Stomach smooth muscle (tissue), 2 donors: ENCODE results near the gene PRCP.

Source experiments
- H3K27ac ChIP-seq: one replicate; pipeline ENCODE4 v1.7.0; 2013; ENCODE audit warnings: mild to moderate bottlenecking, low read length, inconsistent platforms
- H3K27me3 ChIP-seq, 2 donors: one replicate each; pipeline ENCODE4 v1.7.0; 2013; ENCODE audit warnings: low read length in 2 of 2; ENCODE audit not compliant: insufficient read depth in 2 of 2, control insufficient read depth in 1 of 2
- H3K36me3 ChIP-seq, 2 donors: one replicate each; pipeline ENCODE4 v1.7.0; 2013; ENCODE audit warnings: low read length in 2 of 2; ENCODE audit not compliant: control insufficient read depth in 2 of 2, insufficient read depth in 2 of 2
- H3K4me1 ChIP-seq: one replicate; pipeline ENCODE4 v1.7.0; 2013; ENCODE audit warnings: low read length; ENCODE audit not compliant: control insufficient read depth, insufficient read depth
- H3K4me3 ChIP-seq, 2 donors: one replicate each; pipeline ENCODE4 v1.7.0; 2013; ENCODE audit warnings: low read length in 2 of 2
- H3K9ac ChIP-seq, 2 donors: one replicate each; pipeline ENCODE4 v1.7.0; 2013; ENCODE audit warnings: low read length in 2 of 2, mild to moderate bottlenecking in 1 of 2
- H3K9me3 ChIP-seq, 2 donors: one replicate each; pipeline ENCODE4 v1.7.0; 2013; ENCODE audit warnings: low read length in 2 of 2; ENCODE audit not compliant: control insufficient read depth in 2 of 2
- donor health status: healthy.
- donor health status: Pancreatic carcinoma.

PRCP gene

DNA sequence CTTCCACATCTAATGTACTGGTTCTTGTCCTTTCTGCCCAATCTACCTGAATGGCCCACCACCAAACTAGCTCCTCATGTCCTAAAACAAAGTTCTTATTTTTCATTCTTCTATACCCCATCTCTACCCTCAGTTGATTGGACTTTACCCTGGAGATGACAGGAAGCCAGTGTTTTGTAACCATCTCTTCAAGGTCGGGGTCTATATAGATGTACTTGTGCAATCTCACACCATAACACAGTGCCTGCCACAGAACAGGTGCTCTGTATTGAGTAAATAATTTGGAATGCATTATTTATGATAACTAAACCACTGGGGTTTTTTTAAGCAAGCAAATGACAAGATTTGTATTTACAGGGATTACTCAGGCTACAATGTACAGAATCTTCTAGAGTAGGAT lies 89.9 kb downstream of the PRCP start:
- Histone ChIP-seq H3K9ac (no peak overlapping the region), H3K27ac (no peak overlapping the region), H3K27me3 (peaks cover 0 to 3% of the 10 kb centered on the region in 2 donors), H3K4me1 (no peaks in the 10 kb centered on the region), H3K4me3 (no peak overlapping the region), H3K36me3 (no peaks in the 10 kb centered on the region), H3K9me3 (no peaks in the 10 kb centered on the region)

DNA sequence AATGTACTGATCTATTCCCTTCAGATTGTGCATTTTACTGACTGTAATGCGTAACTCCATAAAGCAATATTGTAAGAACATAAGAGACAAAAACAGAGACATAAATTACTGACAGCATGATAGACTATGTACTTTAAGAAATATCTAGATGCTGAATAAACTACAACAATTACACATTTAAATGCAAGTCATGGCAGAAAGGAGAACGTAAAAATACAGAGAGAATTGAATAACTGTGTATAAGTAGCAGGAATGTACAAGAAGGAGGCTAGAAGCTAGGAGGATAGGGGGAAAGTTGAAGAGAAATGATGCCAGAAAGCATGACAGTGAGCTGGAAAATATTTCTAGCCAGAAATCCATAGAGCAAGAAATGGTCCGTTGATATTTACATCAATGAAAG lies 92.6 kb downstream of the PRCP start:
- Histone ChIP-seq H3K4me3 (no peak overlapping the region), H3K9me3 (no peaks in the 10 kb centered on the region), H3K27me3 (no peaks in the 10 kb centered on the region), H3K27ac (no peak overlapping the region), H3K36me3 (no peaks in the 10 kb centered on the region), H3K4me1 (no peaks in the 10 kb centered on the region), H3K9ac (no peak overlapping the region)

DNA sequence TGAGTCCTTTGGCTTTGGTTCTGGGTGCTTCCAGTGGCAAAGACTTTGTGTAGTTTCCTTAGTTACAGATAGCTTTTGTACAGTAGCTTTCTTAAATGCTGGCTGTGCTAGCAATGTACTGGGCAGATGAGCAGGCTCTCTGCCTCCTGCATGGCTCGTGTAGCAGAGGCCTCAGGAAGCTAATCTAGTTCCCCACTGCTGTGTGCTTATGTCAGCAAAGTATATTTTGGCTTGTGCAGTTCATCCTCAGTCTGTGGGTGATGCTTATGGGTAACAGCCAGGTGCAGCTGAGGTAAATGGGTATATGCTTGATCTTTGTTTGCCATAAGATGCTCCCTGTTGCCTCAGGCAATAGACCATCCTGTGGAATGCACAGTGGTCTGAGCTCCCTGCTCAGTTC lies 97.5 kb downstream of the PRCP start:
- Histone ChIP-seq H3K27ac (no peak overlapping the region), H3K9ac (no peak overlapping the region), H3K4me3 (no peak overlapping the region), H3K9me3 (no peaks in the 10 kb centered on the region), H3K27me3 (no peaks in the 10 kb centered on the region), H3K36me3 (no peaks in the 10 kb centered on the region), H3K4me1 (no peaks in the 10 kb centered on the region)

DNA sequence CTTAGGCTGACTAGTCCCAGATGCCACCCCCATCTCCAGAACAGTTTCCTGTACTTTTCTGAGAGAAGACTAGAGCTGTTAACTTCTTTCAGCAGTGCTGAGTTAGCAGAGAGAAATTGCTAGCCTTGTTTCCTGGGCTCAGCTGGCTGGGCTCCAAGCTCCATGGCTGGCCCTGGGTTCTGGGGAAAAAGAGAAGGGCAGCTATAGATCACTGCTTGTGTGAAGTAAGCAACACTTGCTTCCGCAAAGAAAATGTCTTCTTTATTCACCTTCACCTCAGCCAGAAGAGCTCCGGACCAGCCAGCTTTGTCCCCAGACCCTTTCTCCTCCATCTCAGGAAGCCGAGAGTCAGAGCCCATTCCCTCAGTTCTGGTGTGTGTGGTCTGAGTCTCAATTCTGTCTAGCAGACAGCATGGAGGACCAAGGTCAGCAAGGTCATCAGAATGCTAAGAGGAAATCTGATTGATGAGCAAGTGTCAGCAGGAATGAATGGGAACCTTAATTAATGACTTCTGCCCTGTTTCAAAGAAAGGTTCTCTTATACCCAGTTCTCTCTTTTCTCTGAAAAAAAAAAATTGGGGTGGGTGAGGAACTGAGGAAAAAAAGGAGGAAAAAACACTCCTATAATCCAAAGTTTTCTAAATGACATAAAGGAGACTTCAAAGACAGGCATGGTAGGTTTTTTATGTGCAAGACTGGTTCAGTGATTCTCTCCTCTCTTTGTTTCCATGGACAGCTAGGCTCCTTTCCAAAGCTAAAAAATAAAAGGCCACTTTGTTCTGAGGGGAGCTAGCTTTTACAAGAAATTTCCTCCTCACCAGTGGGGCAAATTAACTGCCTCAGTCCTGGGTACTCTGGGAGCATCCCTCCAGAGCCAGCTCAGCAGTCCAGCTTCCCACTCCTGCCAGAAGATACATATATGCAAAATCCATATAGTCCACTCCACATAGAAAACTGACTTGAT lies 103.0 kb downstream of the PRCP start:
- no peaks in the 10 kb centered on the region for H3K36me3 ChIP-seq
- H3K9ac ChIP-seq, result no peak overlapping the region
- no peaks in the 10 kb centered on the region for H3K27me3 ChIP-seq
- no peak overlapping the region for H3K27ac ChIP-seq
- H3K4me1 ChIP-seq, result no peaks in the 10 kb centered on the region
- H3K4me3 ChIP-seq, result no peak overlapping the region
- H3K9me3 ChIP-seq, result no peaks in the 10 kb centered on the region

DNA sequence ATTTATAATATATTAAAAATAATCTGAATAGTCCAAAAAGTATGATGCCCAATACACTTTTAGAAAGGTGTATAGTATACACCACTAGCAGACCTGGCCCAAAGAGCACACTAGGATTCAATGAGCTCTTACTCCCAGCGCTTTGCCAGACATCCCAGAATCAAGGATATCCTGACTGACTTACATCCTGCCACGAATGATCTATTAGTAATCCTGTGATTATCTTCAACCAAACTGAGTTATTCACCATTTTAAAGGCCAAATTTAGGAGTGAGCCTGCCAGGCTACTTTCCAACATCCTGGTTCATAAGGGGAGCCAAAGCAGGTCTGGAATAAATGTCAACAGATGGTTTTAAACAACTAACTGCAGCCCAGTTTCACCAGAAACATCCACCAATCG lies 105.7 kb downstream of the PRCP start:
- no peaks in the 10 kb centered on the region for H3K4me1 ChIP-seq
- H3K36me3 ChIP-seq, result no peaks in the 10 kb centered on the region
- no peak overlapping the region for H3K4me3 ChIP-seq
- no peaks in the 10 kb centered on the region for H3K9me3 ChIP-seq
- H3K27ac ChIP-seq, result no peak overlapping the region
- H3K27me3 ChIP-seq, result no peaks in the 10 kb centered on the region
- H3K9ac ChIP-seq, result no peak overlapping the region

DNA sequence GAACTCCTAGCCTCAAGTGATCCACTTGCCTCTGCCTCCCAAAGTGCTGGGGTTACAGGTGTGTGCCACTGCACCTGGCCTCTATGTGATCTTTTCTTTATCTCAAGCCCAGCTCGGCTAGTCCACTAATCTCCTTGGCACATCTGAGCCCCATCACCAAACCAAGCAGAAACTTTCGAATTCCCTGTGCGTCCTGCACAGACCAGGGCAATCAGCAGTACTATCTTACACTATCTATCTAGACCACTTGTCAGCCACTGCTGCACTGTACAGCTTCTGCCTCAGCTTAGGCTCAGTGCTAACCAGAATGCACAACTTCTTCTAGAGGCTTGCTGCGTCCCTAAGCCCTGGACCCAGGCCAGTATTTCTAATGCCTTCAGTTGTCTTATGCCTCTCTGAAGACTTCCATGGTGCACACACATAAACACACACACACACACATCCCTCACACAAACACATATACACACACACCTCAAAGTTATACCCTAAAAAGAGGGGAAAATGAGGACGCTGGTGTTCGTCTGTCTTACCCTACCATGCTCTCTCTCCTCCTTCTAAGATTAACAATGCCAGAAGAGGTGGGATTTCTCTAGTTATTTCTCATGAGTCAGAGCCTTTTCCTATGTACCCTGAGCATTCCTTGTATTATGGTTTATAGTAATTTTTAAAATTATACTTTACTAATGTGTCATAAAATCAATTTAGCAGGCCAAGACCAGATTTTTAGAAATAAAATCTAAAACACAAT lies 107.2 kb downstream of the PRCP start:
- H3K9ac ChIP-seq, result no peak overlapping the region
- H3K36me3 ChIP-seq, result no peaks in the 10 kb centered on the region
- no peak overlapping the region for H3K27ac ChIP-seq
- H3K27me3 ChIP-seq, result peaks cover 0 to 2% of the 10 kb centered on the region in 2 donors
- no peak overlapping the region for H3K4me3 ChIP-seq
- H3K4me1 ChIP-seq, result no peaks in the 10 kb centered on the region
- no peaks in the 10 kb centered on the region for H3K9me3 ChIP-seq

DNA sequence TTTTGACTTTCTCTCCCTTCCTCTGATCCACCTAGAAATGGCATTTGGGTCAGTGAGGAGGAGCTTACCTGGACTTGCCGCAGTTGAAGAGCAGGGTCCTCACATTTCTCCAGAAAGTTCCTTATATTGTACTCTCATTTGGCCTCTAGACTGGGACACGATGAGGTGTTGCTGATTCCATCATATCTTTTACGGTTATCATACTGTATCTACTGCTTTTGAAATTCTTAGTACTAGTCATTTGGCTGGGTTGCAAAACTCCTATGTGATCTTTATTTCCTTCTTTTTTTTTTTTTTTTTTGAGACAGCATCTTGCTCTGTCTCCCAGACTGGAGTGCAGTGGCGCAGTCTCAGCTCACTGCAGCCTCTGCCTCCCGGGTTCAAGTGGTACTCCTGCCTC lies 107.9 kb downstream of the PRCP start:
- Histone ChIP-seq H3K4me1 (no peaks in the 10 kb centered on the region), H3K4me3 (no peak overlapping the region), H3K9ac (no peak overlapping the region), H3K36me3 (no peaks in the 10 kb centered on the region), H3K27ac (no peak overlapping the region), H3K27me3 (peaks cover 0 to 2% of the 10 kb centered on the region in 2 donors), H3K9me3 (no peaks in the 10 kb centered on the region)

DNA sequence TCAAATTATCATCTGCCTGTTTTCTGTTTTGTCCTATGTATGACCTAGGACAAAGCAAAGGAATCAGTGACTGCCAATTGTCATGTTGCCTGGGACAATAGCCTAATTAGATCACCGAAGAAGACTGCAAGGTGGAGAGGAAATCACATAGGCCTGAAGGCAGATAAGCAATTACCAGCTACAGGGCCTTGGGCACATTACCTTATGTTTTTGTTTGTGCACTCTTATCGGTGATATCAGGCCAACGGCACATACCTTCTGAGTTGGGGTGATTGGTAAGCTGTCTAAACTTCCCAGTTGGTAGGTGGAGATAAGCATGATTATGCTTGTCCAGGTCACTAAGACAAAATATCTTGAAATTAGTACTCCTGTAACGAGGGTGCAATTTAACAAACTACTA lies 108.5 kb downstream of the PRCP start:
- Histone ChIP-seq H3K27me3 (peaks cover 0 to 2% of the 10 kb centered on the region in 2 donors), H3K4me3 (no peak overlapping the region), H3K27ac (no peak overlapping the region), H3K9me3 (no peaks in the 10 kb centered on the region), H3K36me3 (no peaks in the 10 kb centered on the region), H3K4me1 (no peaks in the 10 kb centered on the region), H3K9ac (no peak overlapping the region)

DNA sequence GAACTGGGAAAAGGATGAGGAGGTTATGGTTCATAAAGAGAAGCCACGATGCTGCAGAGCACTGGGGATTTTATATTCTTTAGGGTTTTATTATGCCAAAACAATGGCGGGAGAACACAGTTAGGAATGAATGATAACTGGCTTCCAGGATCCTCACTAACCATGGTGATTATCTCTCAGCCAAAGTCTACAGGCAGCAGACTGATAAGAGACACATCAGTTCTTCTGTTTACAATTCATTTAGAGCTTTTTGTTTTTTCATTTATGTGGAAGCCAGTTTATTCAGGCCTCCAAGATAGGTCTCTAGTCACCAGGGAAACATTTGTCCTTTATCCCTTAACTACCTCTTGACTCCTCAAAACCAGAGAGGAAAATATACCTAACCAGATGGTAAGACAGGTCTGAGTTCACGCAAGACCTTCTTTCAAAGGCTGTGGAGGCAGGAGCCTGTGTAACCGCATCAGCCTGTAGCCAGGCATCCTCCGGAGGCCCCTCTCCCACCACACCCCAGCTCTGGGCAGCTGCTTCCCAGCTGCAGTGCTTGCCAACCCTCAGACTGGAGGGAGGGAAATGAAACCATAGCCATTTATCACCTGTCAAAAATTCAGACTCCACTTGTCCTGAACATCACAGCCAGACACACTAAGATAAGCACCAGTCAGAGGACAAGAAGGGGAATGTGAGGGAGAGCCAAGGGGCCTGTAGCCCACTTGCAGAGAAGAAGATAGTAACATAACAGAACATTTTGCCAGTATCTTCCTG lies 109.3 kb downstream of the PRCP start:
- Histone ChIP-seq H3K36me3 (no peaks in the 10 kb centered on the region), H3K4me1 (no peaks in the 10 kb centered on the region), H3K9ac (no peak overlapping the region), H3K27ac (no peak overlapping the region), H3K9me3 (no peaks in the 10 kb centered on the region), H3K4me3 (no peak overlapping the region), H3K27me3 (peaks cover 0 to 2% of the 10 kb centered on the region in 2 donors)

DNA sequence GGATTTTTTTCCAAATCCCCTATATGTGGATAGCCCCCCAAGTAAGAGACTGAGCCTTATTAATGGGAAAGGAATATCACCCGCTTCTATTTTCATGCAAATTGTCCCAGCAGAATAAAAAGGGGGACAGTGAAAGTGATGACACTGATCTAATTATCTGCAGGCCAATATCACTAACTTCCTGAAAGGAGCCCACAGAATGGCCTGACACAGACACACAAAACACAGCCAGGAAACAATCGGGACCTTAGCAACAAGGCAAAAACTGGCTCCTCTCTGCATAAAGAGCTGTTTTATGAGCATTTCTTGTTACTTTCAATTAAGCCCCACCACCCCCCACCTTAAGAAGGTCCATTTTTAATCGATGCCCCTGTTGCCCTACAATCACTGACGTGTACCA lies 112.2 kb downstream of the PRCP start:
- H3K27ac ChIP-seq, result no peak overlapping the region
- H3K4me3 ChIP-seq, result no peak overlapping the region

More for the DNA sequence above, 112.2 kb downstream of the PRCP start:
- Histone ChIP-seq H3K9ac (no peak overlapping the region), H3K36me3 (no peaks in the 10 kb centered on the region), H3K9me3 (no peaks in the 10 kb centered on the region), H3K4me1 (no peaks in the 10 kb centered on the region), H3K27me3 (peaks cover 0 to 2% of the 10 kb centered on the region in 2 donors)
